GM12878 (cell line): ENCODE measurements around the gene USF3. TPM values are rescaled to one million over a fixed set of nuclear protein-coding genes. Genes with fewer than 3 reads are reported as not detected.

Experiments used
- ATAC-seq: fragments of 200-7000 bp; cut with Tn5 transposase; 3 replicates; pipeline ENCODE4 v1.9.1; 2020; ENCODE audit warnings: mild to moderate bottlenecking, moderate library complexity
- BruUV-seq: library from RNA; stranded (reverse); fragments of 400-500 nt; replicated peaks from 2 replicates; lab custom pipeline; 2021; lab: Mats Ljungman, UMichigan
- CTCF ChIA-PET: fragments of 300-600 bp; sonication (Branson Sonifier 250); formaldehyde crosslinking; extraction: SDS; loops from one replicate; lab custom pipeline; 2021; ENCODE audit warnings: inconsistent platforms; lab: Yijun Ruan, JAX
- POLR2A ChIA-PET: fragments of 350-600 bp; formaldehyde crosslinking; extraction: SDS; loops from one replicate; lab custom pipeline; 2021; ENCODE audit warnings: inconsistent platforms; lab: Charles Lee
- RAD21 ChIA-PET: fragments of 300-600 bp; sonication (Branson Sonifier 250); formaldehyde crosslinking; loops from one replicate; lab custom pipeline; 2023; ENCODE audit warnings: antibody characterized with exemption; ENCODE audit not compliant: unreplicated experiment; lab: Charles Lee
- SMC1A ChIA-PET: fragments of 300-600 bp; sonication (Branson Sonifier 250); formaldehyde crosslinking; loops from one replicate; lab custom pipeline; 2023; ENCODE audit not compliant: unreplicated experiment, uncharacterized antibody; lab: Charles Lee
- DNase-seq: peaks from one replicate; pipeline ENCODE4 v3.0.0-alpha.2; 2011; ENCODE audit warnings: low read depth, low spot score
- FAIRE-seq: peaks from 3 replicates; lab custom pipeline; 2011; peaks lifted over from hg19 to GRCh38; lab: Jason Lieb, UNC
- H2AFZ ChIP-seq: 2 replicates; pipeline ENCODE4 v1.6.0; 2011; ENCODE audit warnings: low read depth, low read length, control low read depth; ENCODE audit not compliant: control insufficient read depth
- H3K27ac ChIP-seq: 2 replicates; pipeline ENCODE4 v1.5.1; 2011; ENCODE audit warnings: control low read depth; ENCODE audit not compliant: control insufficient read depth, insufficient read depth
- H3K27me3 ChIP-seq, 2 experiments: replicated peaks in 1 of 2; 2 replicates each; pipeline versions ENCODE4 v1.6.0 to v1.6.1; 2011; ENCODE audit warnings: low read length in 1 of 2; ENCODE audit not compliant: control insufficient read depth in 2 of 2, insufficient read depth in 2 of 2
- H3K36me3 ChIP-seq, 2 experiments: 2 replicates each; pipeline ENCODE4 v1.5.1; 2011; ENCODE audit warnings: low read length in 1 of 2; ENCODE audit not compliant: control insufficient read depth in 2 of 2, insufficient read depth in 2 of 2
- H3K4me1 ChIP-seq: 2 replicates; pipeline ENCODE4 v1.6.1; 2011; ENCODE audit warnings: mild to moderate bottlenecking, low read length, moderate library complexity, mixed read lengths; ENCODE audit not compliant: control insufficient read depth, insufficient read depth
- H3K4me2 ChIP-seq: 2 replicates; pipeline ENCODE4 v1.6.0; 2011; ENCODE audit warnings: control low read depth; ENCODE audit not compliant: control insufficient read depth, insufficient read depth
- H3K4me3 ChIP-seq: fragments of 200-600 bp; sonication (generic); 2 replicates; pipeline ENCODE4 v1.5.1; 2016
- H3K79me2 ChIP-seq: 2 replicates; pipeline ENCODE4 v1.6.0; 2011; ENCODE audit warnings: low read length; ENCODE audit not compliant: control insufficient read depth, insufficient read depth
- H3K9ac ChIP-seq: 2 replicates; pipeline ENCODE4 v1.8.0; 2011; ENCODE audit warnings: low read length, control low read depth, mixed read lengths; ENCODE audit not compliant: control insufficient read depth, insufficient read depth
- H3K9me3 ChIP-seq: replicated peaks from 3 replicates; pipeline ENCODE4 v1.5.1; 2011; ENCODE audit warnings: mild to moderate bottlenecking, low read length; ENCODE audit not compliant: control insufficient read depth, insufficient read depth
- H4K20me1 ChIP-seq: 2 replicates; pipeline ENCODE4 v1.6.0; 2011; ENCODE audit not compliant: control insufficient read depth, insufficient read depth
- CHD1 ChIP-seq: IDR thresholded peaks from 2 replicates; pipeline ENCODE4 v1.6.1; 2012; ENCODE audit warnings: low read depth, low read length, improper control_type of control experiment
- HCFC1 ChIP-seq: fragments of 150-350 bp; IDR thresholded peaks from 2 replicates; pipeline ENCODE4 v1.6.1; 2014; ENCODE audit warnings: low read length
- HDAC6 ChIP-seq: fragments of 200-600 bp; sonication (generic); IDR thresholded peaks from one replicate; pipeline ENCODE4 v1.8.0; 2017; ENCODE audit warnings: antibody characterized with exemption; ENCODE audit not compliant: unreplicated experiment
- HDGF ChIP-seq: fragments of 450-650 bp; IDR thresholded peaks from 2 replicates; pipeline ENCODE4 v1.6.1; 2016; ENCODE audit warnings: antibody characterized with exemption
- RUNX3 ChIP-seq: IDR thresholded peaks from 2 replicates; pipeline ENCODE4 v1.6.1; 2012; ENCODE audit warnings: low read length, inconsistent platforms
- SUZ12 ChIP-seq: fragments of 200-600 bp; sonication (generic); IDR thresholded peaks from one replicate; pipeline ENCODE4 v1.6.1; 2018; ENCODE audit warnings: antibody characterized with exemption, mild to moderate bottlenecking; ENCODE audit not compliant: unreplicated experiment
- TARDBP ChIP-seq: IDR thresholded peaks from 2 replicates; pipeline ENCODE4 v1.6.1; 2016; ENCODE audit warnings: borderline replicate concordance
- WRNIP1 ChIP-seq: IDR thresholded peaks from 2 replicates; pipeline ENCODE4 v1.6.1; 2011; ENCODE audit warnings: low read depth, low read length, improper control_type of control experiment, borderline replicate concordance
- ZNF274 ChIP-seq: IDR thresholded peaks from one replicate; pipeline ENCODE4 v1.8.0; 2011; ENCODE audit not compliant: insufficient read length, insufficient read depth
- WGBS: methylation state at CpG from one replicate; pipeline ENCODE4 v1.1.6; 2016; ENCODE audit warnings: low lambda C conversion rate; ENCODE audit not compliant: insufficient replicate concordance, insufficient coverage; ENCODE audit errors: missing lambda C conversion rate; 5-methylcytosine and 5-hydroxymethylcytosine counted together
- in situ Hi-C: fragments of 300-500 bp; cut with MboI; formaldehyde crosslinking; loops from 9 replicates; pipeline ENCODE4 v1.14.3; 2018; ENCODE audit warnings: mixed read lengths
- intact Hi-C: fragments of 100-400 bp; cut with micrococcal nuclease; formaldehyde crosslinking; loops from one replicate; pipeline ENCODE4 v1.14.2; 2022; ENCODE audit not compliant: unreplicated experiment
- polyA plus RNA-seq, 11 experiments: library from polyadenylated mRNA; depleted of rRNA in 4 of 11; unstranded in 6 of 11; stranded (reverse) in 5 of 11; fragments of >200 nt; fragmentation: Nextera tagmentation in 4 of 11; fragmentation: Illumina TruSeq in 1 of 11; extraction: Ambion mirVana in 4 of 11; extraction: Trizol in 1 of 11; gene quantifications; 1 replicate in 1 of 11; 2 replicates in 10 of 11; pipeline versions ENCODE4 v1.2.1 to v1.2.3, GENCODE V29; 2011 to 2016; ENCODE audit warnings: inconsistent platforms in 2 of 11, missing spikeins in 2 of 11, low read depth in 1 of 11
- total RNA-seq, 4 experiments: library from RNA; depleted of rRNA in 3 of 4; stranded (reverse); fragments of >200 nt in 3 of 4; fragmentation: Illumina TruSeq in 1 of 4; extraction: Trizol in 1 of 4; gene quantifications; 2 replicates each; pipeline versions ENCODE4 v1.2.1 to v1.2.3, GENCODE V29; 2013 to 2021
- TF ChIP-seq, protein P1 (sequence below): fragments of 450-650 bp; IDR thresholded peaks from 2 replicates; pipeline ENCODE4 v1.6.1; 2014; ENCODE audit warnings: mild to moderate bottlenecking
- TF ChIP-seq, protein P2 (sequence below): IDR thresholded peaks from 2 replicates; pipeline ENCODE4 v1.6.1; 2011; ENCODE audit warnings: low read depth, mild to moderate bottlenecking, low read length, moderate library complexity, borderline replicate concordance; ENCODE audit errors: extremely low read depth
- TF ChIP-seq, protein P3 (sequence below): IDR thresholded peaks from 2 replicates; pipeline ENCODE4 v1.6.1; 2012; ENCODE audit warnings: low read depth, low read length, improper control_type of control experiment
- TF ChIP-seq, protein P4 (sequence below): fragments of 450-650 bp; formaldehyde crosslinking; IDR thresholded peaks from 2 replicates; pipeline ENCODE4 v1.4.0; 2022; ENCODE audit warnings: mild to moderate bottlenecking, moderate library complexity
- TF ChIP-seq, protein P5 (sequence below): fragments of 450-650 bp; IDR thresholded peaks from 2 replicates; pipeline ENCODE4 v1.6.1; 2017; ENCODE audit warnings: mild to moderate bottlenecking, moderate library complexity

The USF3 gene
- total and polyA plus RNA-seq, 10 of the 15 experiments (the other 5 are each of a cell fraction or from before 2014, with no cell fraction given): 3.1 to 15.9 (median 7.8) TPM

DNA sequence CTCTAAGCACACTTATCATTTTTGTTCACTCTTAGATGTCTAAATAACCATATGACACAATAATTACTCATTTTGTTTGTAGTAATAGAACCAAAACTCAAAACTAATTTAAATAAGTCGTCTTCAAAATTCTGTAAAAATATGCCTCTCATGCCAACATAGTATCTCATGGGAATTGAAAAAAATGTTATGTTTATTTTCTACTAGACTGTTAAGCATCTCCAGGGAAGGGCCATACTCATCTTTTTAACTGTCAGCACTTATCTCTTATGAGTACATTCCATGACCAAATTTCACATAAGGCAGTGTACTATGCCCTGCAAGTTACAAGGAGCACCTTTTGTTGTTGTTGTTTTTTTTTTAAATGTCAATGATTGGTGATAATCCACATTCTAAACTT, 18.3 kb upstream of the USF3 start:
- SMC1A ChIA-PET: interaction anchor here (0.7 to 1.5 kb wide), 2 partner anchors 21 to 30 kb away, joined by 3 read pairs; no protein-coding TSS in a partner anchor
- DNase-seq: no peak
- RAD21 ChIA-PET: no interaction called here
- no peak for FAIRE-seq
- TF ChIP-seq HDGF: no peak
- TF ChIP-seq CHD1: no peak
- no peak for TF ChIP-seq HCFC1
- TF ChIP-seq HDAC6: no peak
- TF ChIP-seq WRNIP1: no peak
- TF ChIP-seq ZNF274: no peak
- TF ChIP-seq, protein P1, sequence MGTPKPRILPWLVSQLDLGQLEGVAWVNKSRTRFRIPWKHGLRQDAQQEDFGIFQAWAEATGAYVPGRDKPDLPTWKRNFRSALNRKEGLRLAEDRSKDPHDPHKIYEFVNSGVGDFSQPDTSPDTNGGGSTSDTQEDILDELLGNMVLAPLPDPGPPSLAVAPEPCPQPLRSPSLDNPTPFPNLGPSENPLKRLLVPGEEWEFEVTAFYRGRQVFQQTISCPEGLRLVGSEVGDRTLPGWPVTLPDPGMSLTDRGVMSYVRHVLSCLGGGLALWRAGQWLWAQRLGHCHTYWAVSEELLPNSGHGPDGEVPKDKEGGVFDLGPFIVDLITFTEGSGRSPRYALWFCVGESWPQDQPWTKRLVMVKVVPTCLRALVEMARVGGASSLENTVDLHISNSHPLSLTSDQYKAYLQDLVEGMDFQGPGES: no peak
- TF ChIP-seq, protein P2, sequence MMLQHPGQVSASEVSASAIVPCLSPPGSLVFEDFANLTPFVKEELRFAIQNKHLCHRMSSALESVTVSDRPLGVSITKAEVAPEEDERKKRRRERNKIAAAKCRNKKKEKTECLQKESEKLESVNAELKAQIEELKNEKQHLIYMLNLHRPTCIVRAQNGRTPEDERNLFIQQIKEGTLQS: no peak
- no peak for TF ChIP-seq RUNX3
- TF ChIP-seq SUZ12: no peak
- no peak for TF ChIP-seq TARDBP
- TF ChIP-seq, protein P3, sequence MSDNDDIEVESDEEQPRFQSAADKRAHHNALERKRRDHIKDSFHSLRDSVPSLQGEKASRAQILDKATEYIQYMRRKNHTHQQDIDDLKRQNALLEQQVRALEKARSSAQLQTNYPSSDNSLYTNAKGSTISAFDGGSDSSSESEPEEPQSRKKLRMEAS: no peak
- TF ChIP-seq, protein P4, sequence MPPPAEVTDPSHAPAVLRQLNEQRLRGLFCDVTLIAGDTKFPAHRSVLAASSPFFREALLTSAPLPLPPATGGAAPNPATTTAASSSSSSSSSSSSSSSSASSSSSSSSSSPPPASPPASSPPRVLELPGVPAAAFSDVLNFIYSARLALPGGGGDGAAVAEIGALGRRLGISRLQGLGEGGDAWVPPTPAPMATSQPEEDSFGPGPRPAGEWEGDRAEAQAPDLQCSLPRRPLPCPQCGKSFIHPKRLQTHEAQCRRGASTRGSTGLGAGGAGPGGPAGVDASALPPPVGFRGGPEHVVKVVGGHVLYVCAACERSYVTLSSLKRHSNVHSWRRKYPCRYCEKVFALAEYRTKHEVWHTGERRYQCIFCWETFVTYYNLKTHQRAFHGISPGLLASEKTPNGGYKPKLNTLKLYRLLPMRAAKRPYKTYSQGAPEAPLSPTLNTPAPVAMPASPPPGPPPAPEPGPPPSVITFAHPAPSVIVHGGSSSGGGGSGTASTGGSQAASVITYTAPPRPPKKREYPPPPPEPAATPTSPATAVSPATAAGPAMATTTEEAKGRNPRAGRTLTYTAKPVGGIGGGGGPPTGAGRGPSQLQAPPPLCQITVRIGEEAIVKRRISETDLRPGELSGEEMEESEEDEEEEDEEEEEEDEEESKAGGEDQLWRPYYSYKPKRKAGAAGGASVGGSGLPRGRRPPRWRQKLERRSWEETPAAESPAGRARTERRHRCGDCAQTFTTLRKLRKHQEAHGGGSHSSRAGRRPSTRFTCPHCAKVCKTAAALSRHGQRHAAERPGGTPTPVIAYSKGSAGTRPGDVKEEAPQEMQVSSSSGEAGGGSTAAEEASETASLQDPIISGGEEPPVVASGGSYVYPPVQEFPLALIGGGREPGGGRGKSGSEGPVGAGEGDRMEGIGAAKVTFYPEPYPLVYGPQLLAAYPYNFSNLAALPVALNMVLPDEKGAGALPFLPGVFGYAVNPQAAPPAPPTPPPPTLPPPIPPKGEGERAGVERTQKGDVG (CRISPR knock-in tag): no peak
- TF ChIP-seq, protein P5, sequence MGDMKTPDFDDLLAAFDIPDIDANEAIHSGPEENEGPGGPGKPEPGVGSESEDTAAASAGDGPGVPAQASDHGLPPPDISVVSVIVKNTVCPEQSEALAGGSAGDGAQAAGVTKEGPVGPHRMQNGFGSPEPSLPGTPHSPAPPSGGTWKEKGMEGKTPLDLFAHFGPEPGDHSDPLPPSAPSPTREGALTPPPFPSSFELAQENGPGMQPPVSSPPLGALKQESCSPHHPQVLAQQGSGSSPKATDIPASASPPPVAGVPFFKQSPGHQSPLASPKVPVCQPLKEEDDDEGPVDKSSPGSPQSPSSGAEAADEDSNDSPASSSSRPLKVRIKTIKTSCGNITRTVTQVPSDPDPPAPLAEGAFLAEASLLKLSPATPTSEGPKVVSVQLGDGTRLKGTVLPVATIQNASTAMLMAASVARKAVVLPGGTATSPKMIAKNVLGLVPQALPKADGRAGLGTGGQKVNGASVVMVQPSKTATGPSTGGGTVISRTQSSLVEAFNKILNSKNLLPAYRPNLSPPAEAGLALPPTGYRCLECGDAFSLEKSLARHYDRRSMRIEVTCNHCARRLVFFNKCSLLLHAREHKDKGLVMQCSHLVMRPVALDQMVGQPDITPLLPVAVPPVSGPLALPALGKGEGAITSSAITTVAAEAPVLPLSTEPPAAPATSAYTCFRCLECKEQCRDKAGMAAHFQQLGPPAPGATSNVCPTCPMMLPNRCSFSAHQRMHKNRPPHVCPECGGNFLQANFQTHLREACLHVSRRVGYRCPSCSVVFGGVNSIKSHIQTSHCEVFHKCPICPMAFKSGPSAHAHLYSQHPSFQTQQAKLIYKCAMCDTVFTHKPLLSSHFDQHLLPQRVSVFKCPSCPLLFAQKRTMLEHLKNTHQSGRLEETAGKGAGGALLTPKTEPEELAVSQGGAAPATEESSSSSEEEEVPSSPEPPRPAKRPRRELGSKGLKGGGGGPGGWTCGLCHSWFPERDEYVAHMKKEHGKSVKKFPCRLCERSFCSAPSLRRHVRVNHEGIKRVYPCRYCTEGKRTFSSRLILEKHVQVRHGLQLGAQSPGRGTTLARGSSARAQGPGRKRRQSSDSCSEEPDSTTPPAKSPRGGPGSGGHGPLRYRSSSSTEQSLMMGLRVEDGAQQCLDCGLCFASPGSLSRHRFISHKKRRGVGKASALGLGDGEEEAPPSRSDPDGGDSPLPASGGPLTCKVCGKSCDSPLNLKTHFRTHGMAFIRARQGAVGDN: no peak
- H3K79me2 ChIP-seq: no peaks in the 10 kb centered on the region
- no peaks in the 10 kb centered on the region for H3K27me3 ChIP-seq
- CTCF ChIA-PET: interaction anchor here (1.9 kb wide), 1 partner anchor 30 kb away, joined by 6 read pairs; no protein-coding TSS in a partner anchor
- BruUV-seq: no TSS peak
- intact Hi-C loops: no loop called here
- H3K4me3 ChIP-seq: no peak overlapping the region
- WGBS: 5% methylated on average over 1 of the region's 1 CpG
- H3K9ac ChIP-seq: no peak overlapping the region
- no peaks in the 10 kb centered on the region for H3K9me3 ChIP-seq
- in situ Hi-C loops: no loop called here
- H3K36me3 ChIP-seq: peaks cover 0 to 7% of the 10 kb centered on the region in 2 experiments; a peak in 2 of 4 replicates
- H3K4me2 ChIP-seq: no peak overlapping the region
- ATAC-seq: no peak
- POLR2A ChIA-PET: no interaction called here
- H4K20me1 ChIP-seq: no peaks in the 10 kb centered on the region
- no peaks in the 10 kb centered on the region for H3K4me1 ChIP-seq
- H2AFZ ChIP-seq: no peak overlapping the region
- H3K27ac ChIP-seq: no peak overlapping the region
